HCT116 (cell line): Measurements from ENCODE around the gene OR5W2. TPM values are rescaled to one million over a fixed set of nuclear protein-coding genes. Genes with fewer than 3 reads are reported as not detected.
"Not testable (repeated sequence)": the region's sequence is repeated elsewhere in the genome, so short reads cannot be mapped to it uniquely, and the experiment has no call there.

Experiments used
- ATAC-seq: fragments of 200-7000 bp; cut with Tn5 transposase; 2 replicates; pipeline ENCODE4 v1.9.1; 2020; ENCODE audit warnings: mild to moderate bottlenecking, moderate library complexity
- BruUV-seq: library from RNA; stranded (reverse); fragments of 400-500 nt; replicated peaks from 2 replicates; lab custom pipeline; 2021; lab: Mats Ljungman, UMichigan
- CTCF ChIA-PET: fragments of 300-600 bp; sonication (Branson Sonifier 250); formaldehyde crosslinking; loops from one replicate; lab custom pipeline; 2021; ENCODE audit warnings: antibody characterized with exemption; lab: Charles Lee
- POLR2A ChIA-PET: fragments of 300-600, 350-600 bp; sonication (Branson Sonifier 250); formaldehyde crosslinking; loops from one replicate; lab custom pipeline; 2021; ENCODE audit warnings: antibody characterized with exemption; lab: Charles Lee
- RAD21 ChIA-PET, 2 experiments: fragments of 300-600 bp; sonication (Branson Sonifier 250); formaldehyde crosslinking; loops; one replicate each; lab custom pipeline; 2023; ENCODE audit warnings: low total read pairs in 2 of 2; ENCODE audit not compliant: uncharacterized antibody in 2 of 2, unreplicated experiment in 2 of 2, low non-redundant PET in 1 of 2; lab: Charles Lee
- DNase-seq: peaks from one replicate; pipeline ENCODE4 v3.0.0-alpha.2; 2010; ENCODE audit warnings: low read depth, low spot score
- H2AFZ ChIP-seq: fragments of 200-600 bp; shearing (Covaris generic), sonication (generic); 2 replicates; pipeline ENCODE4 v1.6.1; 2017; ENCODE audit warnings: low read depth, mixed run types, mixed read lengths, antibody characterized with exemption, low read length; ENCODE audit not compliant: poor library complexity, severe bottlenecking
- H3K27ac ChIP-seq: 2 replicates; pipeline ENCODE4 v1.5.1; 2012; ENCODE audit warnings: low read depth, low read length
- H3K27me3 ChIP-seq: fragments of 200-600 bp; sonication (generic); 2 replicates; pipeline ENCODE4 v1.6.1; 2016; ENCODE audit warnings: mixed run types, low read length, mixed read lengths; ENCODE audit not compliant: insufficient read depth
- H3K36me3 ChIP-seq, 2 experiments: fragments of 200-500 bp in 1 of 2; fragments of 200-600 bp in 1 of 2; sonication (Bioruptor generic) in 1 of 2; sonication (generic) in 1 of 2; 2 replicates each; pipeline versions ENCODE4 v1.5.1 to v1.6.1; 2014 to 2016; ENCODE audit warnings: low read length in 2 of 2, inconsistent platforms in 1 of 2, mixed read lengths in 1 of 2, mixed run types in 1 of 2; ENCODE audit not compliant: insufficient read depth in 2 of 2, control insufficient read depth in 1 of 2
- H3K4me1 ChIP-seq, 2 experiments: fragments of 200-600 bp in 1 of 2; sonication (generic) in 1 of 2; 2 replicates each; pipeline versions ENCODE4 v1.5.1 to v1.6.1; 2012 to 2017; ENCODE audit warnings: low read length in 2 of 2, inconsistent platforms in 1 of 2, mild to moderate bottlenecking in 1 of 2, mixed read lengths in 1 of 2, mixed run types in 1 of 2, moderate library complexity in 1 of 2; ENCODE audit not compliant: insufficient read depth in 2 of 2, control insufficient read depth in 1 of 2
- H3K4me2 ChIP-seq: fragments of 200-600 bp; sonication (generic); 2 replicates; pipeline ENCODE4 v1.6.1; 2017; ENCODE audit warnings: mixed run types, low read length, mixed read lengths
- H3K4me3 ChIP-seq, 2 experiments: fragments of 200-600 bp in 1 of 2; sonication (generic) in 1 of 2; replicated peaks in 1 of 2; 2 replicates each; pipeline ENCODE4 v1.5.1; 2011 to 2016; ENCODE audit warnings: low read length in 2 of 2, control low read depth in 1 of 2, low read depth in 1 of 2, mild to moderate bottlenecking in 1 of 2, mixed read lengths in 1 of 2, mixed run types in 1 of 2
- H3K79me2 ChIP-seq: fragments of 200-600 bp; sonication (generic); 2 replicates; pipeline ENCODE4 v1.6.1; 2017; ENCODE audit warnings: mild to moderate bottlenecking, mixed run types, low read length, moderate library complexity, mixed read lengths; ENCODE audit not compliant: insufficient read depth
- H3K9ac ChIP-seq: fragments of 200-600 bp; sonication (generic); 2 replicates; pipeline ENCODE4 v1.6.1; 2016; ENCODE audit warnings: low read length, mixed read lengths
- H3K9me2 ChIP-seq: fragments of 200-600 bp; sonication (generic), shearing (Covaris generic); 2 replicates; pipeline ENCODE4 v1.6.1; 2017; ENCODE audit warnings: mixed run types, mild to moderate bottlenecking, moderate library complexity; ENCODE audit not compliant: insufficient read depth
- H3K9me3 ChIP-seq, 2 experiments: fragments of 200-500 bp in 1 of 2; fragments of 200-600 bp in 1 of 2; sonication (Bioruptor generic) in 1 of 2; sonication (generic) in 1 of 2; 2 replicates each; pipeline ENCODE4 v1.6.1; 2014 to 2017; ENCODE audit warnings: low read length in 2 of 2, mixed read lengths in 2 of 2, inconsistent platforms in 1 of 2, low read depth in 1 of 2, mild to moderate bottlenecking in 1 of 2, mixed run types in 1 of 2, moderate library complexity in 1 of 2; ENCODE audit not compliant: control insufficient read depth in 1 of 2, insufficient read depth in 1 of 2
- H4K20me1 ChIP-seq: fragments of 200-600 bp; sonication (generic), shearing (Covaris generic); 2 replicates; pipeline ENCODE4 v1.6.1; 2017; ENCODE audit warnings: mixed run types, mild to moderate bottlenecking, moderate library complexity; ENCODE audit not compliant: insufficient read depth
- intact Hi-C: fragments of 100-400 bp; cut with micrococcal nuclease; formaldehyde crosslinking; loops from 2 replicates; pipeline ENCODE4 v1.10.0; 2022
- total RNA-seq: library from RNA; stranded (reverse); gene quantifications from one replicate; pipeline ENCODE4 v1.2.1, GENCODE V29; 2021; ENCODE audit not compliant: unreplicated experiment

Gene OR5W2
- total RNA-seq, 1 experiment from 2014 or later, result not detected

DNA sequence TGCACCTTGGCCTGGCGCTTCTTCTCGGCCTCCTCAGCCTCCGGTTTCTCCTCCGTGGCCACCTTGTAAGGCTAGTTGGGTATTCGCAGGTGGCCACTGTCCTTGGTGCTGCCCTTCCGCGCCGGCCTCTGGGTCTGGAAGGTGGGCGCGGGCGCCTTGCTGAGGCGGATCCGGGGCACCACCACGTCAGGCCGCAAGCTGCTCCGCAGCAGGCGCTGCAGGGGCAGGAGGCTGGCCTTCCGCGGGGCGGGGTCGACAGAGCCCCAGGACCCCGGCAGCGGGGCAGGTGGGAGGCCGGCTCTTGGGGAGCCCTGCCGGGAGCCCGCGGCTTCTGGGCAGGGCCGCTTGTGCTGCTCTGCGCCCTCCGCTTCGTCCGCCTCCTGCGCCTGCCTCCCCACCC lies 41.7 kb downstream of the OR5W2 start:
- BruUV-seq, H3K27ac ChIP-seq, H3K9me3 ChIP-seq, POLR2A ChIA-PET, ATAC-seq, H3K9me2 ChIP-seq, RAD21 ChIA-PET, CTCF ChIA-PET, H4K20me1 ChIP-seq, H3K4me3 ChIP-seq, intact Hi-C loops, H3K36me3 ChIP-seq, H3K4me2 ChIP-seq, H3K4me1 ChIP-seq, H3K79me2 ChIP-seq, H3K27me3 ChIP-seq, H2AFZ ChIP-seq, DNase-seq, H3K9ac ChIP-seq: not testable (repeated sequence)

DNA sequence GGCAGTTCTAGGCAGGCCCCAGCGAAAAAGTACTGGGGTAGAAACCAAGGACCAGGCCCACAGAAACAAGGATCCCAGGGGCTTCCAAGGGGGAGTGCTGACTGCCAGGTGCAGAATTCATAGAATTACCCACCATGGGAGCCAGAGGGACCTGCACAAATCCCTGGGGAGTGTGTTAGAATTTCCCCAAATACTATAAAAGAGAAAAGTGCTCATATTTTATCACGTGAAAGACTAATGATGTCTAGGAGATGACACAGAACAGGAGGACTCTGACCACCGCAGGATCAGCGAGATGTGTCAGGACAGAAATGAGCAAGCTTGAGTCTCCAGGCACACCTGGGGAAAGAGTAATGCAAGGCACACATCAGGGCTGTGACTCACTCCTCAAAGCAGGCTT lies 47.0 kb downstream of the OR5W2 start:
- H4K20me1 ChIP-seq, H3K36me3 ChIP-seq, POLR2A ChIA-PET, DNase-seq, H3K9me3 ChIP-seq, H3K4me3 ChIP-seq, H3K9ac ChIP-seq, RAD21 ChIA-PET, H3K27ac ChIP-seq, H3K4me2 ChIP-seq, intact Hi-C loops, CTCF ChIA-PET, H3K4me1 ChIP-seq, ATAC-seq, H3K27me3 ChIP-seq, H3K79me2 ChIP-seq, H2AFZ ChIP-seq, BruUV-seq, H3K9me2 ChIP-seq: not testable (repeated sequence)

Other genes with a start within 250 kb of the OR5W2 start
- gene OR5D13, start 141.1 kb downstream of the OR5W2 start, total RNA-seq, result not detected
- not detected for gene OR5D14, start 119.0 kb downstream of the OR5W2 start, total RNA-seq
- gene OR5L1, start 103.2 kb downstream of the OR5W2 start, total RNA-seq, result not detected
- not detected for gene OR5D18, start 95.0 kb downstream of the OR5W2 start, total RNA-seq
- not detected for gene OR5L2, start 87.4 kb downstream of the OR5W2 start, total RNA-seq
- gene OR5D16, start 75.8 kb downstream of the OR5W2 start, total RNA-seq, result not detected
- gene TRIM51, start 31.3 kb downstream of the OR5W2 start, total RNA-seq, result not detected
- gene OR5I1, start 21.8 kb upstream of the OR5W2 start, total RNA-seq, result not detected
- gene OR10AG1, start 55.4 kb upstream of the OR5W2 start, total RNA-seq, result not detected
- gene OR5F1, start 80.0 kb upstream of the OR5W2 start, total RNA-seq, result not detected
- gene OR5AS1, start 113.1 kb upstream of the OR5W2 start, total RNA-seq, result not detected
- gene OR8I2, start 178.7 kb upstream of the OR5W2 start, total RNA-seq, result not detected
- not detected for gene OR8H2, start 189.1 kb upstream of the OR5W2 start, total RNA-seq
- not detected for gene OR8H3, start 207.8 kb upstream of the OR5W2 start, total RNA-seq
- not detected for gene OR8J3, start 225.6 kb upstream of the OR5W2 start, total RNA-seq
- not detected for gene OR8K5, start 245.7 kb upstream of the OR5W2 start, total RNA-seq